ENCODE data around the gene COL27A1. TPM values are rescaled to one million over a fixed set of nuclear protein-coding genes. Genes with fewer than 3 reads are reported as not detected.

The COL27A1 gene
- total RNA-seq, 2 donors from 2014 or later, result 8.7 to 54.8 TPM

DNA sequence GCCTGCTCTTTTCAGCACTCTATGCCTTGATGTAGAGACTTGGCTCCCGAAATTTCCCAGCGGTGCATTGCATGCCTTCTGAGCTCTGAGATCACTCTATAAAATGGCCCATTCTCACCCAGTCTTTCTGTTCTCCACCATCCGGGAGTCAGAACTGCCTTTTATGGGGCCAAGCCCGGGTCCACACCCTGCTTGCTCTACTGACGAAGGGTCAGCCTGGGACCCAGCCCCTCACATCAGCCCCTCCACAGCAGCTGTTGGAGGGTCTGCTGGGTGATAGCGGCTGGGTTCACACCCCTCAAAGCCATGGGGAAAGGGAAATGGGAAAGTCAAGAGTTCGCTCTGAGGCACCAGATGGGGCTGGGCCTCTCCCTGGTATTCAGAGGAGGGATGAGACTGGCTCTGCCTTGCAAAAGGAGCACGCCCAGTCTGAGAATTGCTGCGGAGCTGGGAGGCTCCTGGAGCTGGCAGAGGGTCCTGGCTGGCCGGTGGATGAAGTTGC, 101.5 kb downstream of the COL27A1 start:
- no peaks in the 10 kb centered on the region for H3K4me1 ChIP-seq (replicated peaks)
- no peak overlapping the region for H3K27ac ChIP-seq
- no peaks in the 10 kb centered on the region for H3K27me3 ChIP-seq (replicated peaks; ENCODE audit: insufficient read depth)
- no peaks in the 10 kb centered on the region for H3K36me3 ChIP-seq
- TF ChIP-seq POLR2AphosphoS5 (IDR thresholded peaks at IDR 0.05), result no peak
- TF ChIP-seq, protein P1, sequence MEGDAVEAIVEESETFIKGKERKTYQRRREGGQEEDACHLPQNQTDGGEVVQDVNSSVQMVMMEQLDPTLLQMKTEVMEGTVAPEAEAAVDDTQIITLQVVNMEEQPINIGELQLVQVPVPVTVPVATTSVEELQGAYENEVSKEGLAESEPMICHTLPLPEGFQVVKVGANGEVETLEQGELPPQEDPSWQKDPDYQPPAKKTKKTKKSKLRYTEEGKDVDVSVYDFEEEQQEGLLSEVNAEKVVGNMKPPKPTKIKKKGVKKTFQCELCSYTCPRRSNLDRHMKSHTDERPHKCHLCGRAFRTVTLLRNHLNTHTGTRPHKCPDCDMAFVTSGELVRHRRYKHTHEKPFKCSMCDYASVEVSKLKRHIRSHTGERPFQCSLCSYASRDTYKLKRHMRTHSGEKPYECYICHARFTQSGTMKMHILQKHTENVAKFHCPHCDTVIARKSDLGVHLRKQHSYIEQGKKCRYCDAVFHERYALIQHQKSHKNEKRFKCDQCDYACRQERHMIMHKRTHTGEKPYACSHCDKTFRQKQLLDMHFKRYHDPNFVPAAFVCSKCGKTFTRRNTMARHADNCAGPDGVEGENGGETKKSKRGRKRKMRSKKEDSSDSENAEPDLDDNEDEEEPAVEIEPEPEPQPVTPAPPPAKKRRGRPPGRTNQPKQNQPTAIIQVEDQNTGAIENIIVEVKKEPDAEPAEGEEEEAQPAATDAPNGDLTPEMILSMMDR (IDR thresholded peaks at IDR 0.05), result no peak
- TF ChIP-seq POLR2A (IDR thresholded peaks at IDR 0.05), result no peak
- intact Hi-C loops (cut with DNase I), result no loop called here
- no peak overlapping the region for H3K4me3 ChIP-seq
- no peak for DNase-seq (ENCODE audit: low spot score)
- no peaks in the 10 kb centered on the region for H3K9me3 ChIP-seq
- WGBS, result 81% methylated on average over 10 of the region's 10 CpGs

DNA sequence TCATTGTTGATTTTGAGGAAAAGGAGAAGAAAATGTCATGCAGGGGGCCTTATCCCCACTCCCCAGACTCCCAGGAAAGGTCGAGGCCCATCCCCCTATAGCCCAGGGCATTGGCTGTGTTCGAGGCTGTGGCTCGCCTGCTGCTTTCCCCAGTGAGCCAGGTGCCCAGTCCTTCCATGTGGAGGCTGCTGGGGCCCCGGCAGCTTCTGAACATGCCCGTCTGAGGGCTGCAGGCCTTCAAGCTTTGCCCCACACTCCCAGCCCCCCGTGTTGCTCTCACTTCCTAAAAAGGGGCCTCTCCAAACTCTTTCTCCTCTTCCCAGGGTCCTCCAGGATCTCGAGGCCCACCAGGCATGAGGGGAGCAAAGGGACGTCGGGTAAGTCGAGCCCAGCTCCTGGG, 102.9 kb downstream of the COL27A1 start:
- intact Hi-C loops (cut with DNase I), result no loop called here
- H3K27ac ChIP-seq, result no peak overlapping the region
- H3K9me3 ChIP-seq, result no peaks in the 10 kb centered on the region
- 78% methylated on average over 10 of the region's 10 CpGs for WGBS
- H3K36me3 ChIP-seq, result no peaks in the 10 kb centered on the region
- TF ChIP-seq POLR2AphosphoS5 (IDR thresholded peaks at IDR 0.05) (no peak), POLR2A (IDR thresholded peaks at IDR 0.05) (no peak)
- TF ChIP-seq, protein P1 (IDR thresholded peaks at IDR 0.05), result no peak
- H3K4me3 ChIP-seq, result no peak overlapping the region
- no peaks in the 10 kb centered on the region for H3K4me1 ChIP-seq (replicated peaks)
- no peaks in the 10 kb centered on the region for H3K27me3 ChIP-seq (replicated peaks; ENCODE audit: insufficient read depth)
- DNase-seq (ENCODE audit: low spot score), result no peak

DNA sequence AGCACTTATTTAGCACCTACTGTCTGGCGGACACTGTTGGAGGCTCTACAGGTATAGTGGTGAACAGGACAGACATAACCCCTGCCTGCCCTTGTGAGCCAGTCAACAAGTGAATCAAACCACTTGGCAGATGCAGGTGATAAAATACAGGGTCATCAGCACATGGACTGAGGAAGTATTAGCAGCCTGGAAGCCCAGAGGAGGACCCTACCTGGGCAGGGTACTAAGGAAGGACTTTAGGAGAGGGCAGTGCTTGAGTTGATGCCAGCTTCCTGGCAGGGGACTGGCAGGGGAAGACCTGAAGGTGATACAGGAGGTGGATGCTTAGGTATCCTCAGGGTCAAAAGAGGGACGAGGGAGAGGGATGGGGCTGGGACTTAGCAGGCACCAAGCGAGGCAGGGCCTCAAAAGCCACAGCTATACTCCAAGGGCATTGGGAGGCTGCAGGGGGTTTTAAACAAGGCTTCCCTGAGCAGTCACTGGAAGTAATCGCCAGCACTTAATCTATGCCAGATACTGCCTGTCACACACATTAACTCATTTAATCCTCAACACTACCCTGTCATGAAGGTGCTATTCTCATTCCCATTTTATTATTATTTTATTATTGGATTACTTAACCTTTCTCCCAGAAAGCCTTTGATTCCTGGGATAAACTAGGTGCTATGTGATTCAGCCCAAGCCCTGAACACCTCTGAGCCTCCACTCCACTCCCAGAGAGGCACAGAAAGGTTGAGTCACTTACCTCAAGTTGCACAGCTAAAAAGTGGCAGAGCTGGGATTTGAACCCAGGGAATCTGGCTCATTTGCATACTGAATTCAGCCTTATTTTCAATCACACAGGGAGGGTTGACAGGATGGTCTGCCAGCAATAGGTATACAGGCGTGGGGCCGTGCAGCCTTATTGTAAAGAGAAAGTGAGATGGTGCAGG, 103.8 kb downstream of the COL27A1 start:
- Histone ChIP-seq H3K27me3 (replicated peaks; ENCODE audit: insufficient read depth) (no peaks in the 10 kb centered on the region), H3K27ac (no peak overlapping the region), H3K36me3 (no peaks in the 10 kb centered on the region), H3K4me3 (no peak overlapping the region), H3K9me3 (no peaks in the 10 kb centered on the region), H3K4me1 (replicated peaks) (no peaks in the 10 kb centered on the region)
- 79% methylated on average over 6 of the region's 6 CpGs for WGBS
- no peak for DNase-seq (ENCODE audit: low spot score)
- intact Hi-C loops (cut with DNase I), result no loop called here
- TF ChIP-seq POLR2A (IDR thresholded peaks at IDR 0.05) (no peak), POLR2AphosphoS5 (IDR thresholded peaks at IDR 0.05) (no peak)
- TF ChIP-seq, protein P1 (IDR thresholded peaks at IDR 0.05), result no peak

DNA sequence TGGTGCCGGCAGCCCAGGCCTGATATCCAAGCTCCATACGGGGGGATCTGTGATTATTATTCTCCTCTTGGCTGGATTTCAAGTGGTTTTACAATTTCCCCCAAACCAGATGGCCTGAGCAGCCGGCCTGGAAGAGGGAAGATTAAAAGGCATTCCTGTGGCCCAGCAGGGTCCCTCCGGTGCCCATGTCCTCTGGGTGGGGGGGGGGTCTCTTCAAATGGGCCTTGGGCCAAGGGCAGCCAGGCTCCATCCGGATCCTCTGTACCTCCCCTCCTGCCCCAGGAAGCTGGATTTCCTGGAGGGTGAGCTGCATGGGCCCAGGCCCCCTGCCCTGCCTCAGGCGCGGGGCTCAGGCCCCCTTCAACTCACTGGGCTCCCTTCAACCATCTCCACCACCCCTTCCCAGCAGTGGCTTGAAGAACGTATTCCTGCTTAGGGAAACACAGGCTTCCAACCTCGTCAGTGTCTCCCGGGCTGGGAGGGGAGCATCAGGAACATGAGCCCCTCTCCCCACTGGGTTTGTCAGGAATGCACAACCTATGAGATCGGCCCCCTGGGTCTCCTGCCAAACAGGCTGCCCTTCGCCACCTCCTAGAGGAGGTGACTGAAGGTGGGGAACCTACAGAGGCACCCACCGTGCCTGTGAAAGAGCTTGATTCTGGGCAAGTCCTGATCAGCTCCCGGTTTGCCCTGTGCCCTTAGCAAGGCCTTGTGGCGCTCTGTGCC, 104.6 kb downstream of the COL27A1 start:
- Histone ChIP-seq H3K9me3 (no peaks in the 10 kb centered on the region), H3K27ac (no peak overlapping the region), H3K36me3 (no peaks in the 10 kb centered on the region), H3K4me1 (replicated peaks) (no peaks in the 10 kb centered on the region), H3K4me3 (no peak overlapping the region), H3K27me3 (replicated peaks; ENCODE audit: insufficient read depth) (no peaks in the 10 kb centered on the region)
- intact Hi-C loops (cut with DNase I), result loop anchor here (5.0 kb wide), 1 partner anchor 103 kb away; the partner anchor contains the start of gene COL27A1
- DNase-seq (ENCODE audit: low spot score), result no peak
- 69% methylated on average over 14 of the region's 15 CpGs for WGBS
- TF ChIP-seq, protein P1 (IDR thresholded peaks at IDR 0.05), result no peak
- TF ChIP-seq POLR2A (IDR thresholded peaks at IDR 0.05), result no peak
- TF ChIP-seq POLR2AphosphoS5 (IDR thresholded peaks at IDR 0.05), result no peak

Data from prostate gland (tissue), 2 donors.